DOHH2 (cell line): ENCODE results near the gene ZBTB45.
"Not testable (repeated sequence)": the region's sequence is repeated elsewhere in the genome, so short reads cannot be mapped to it uniquely, and the experiment has no call there.

Source experiments
- H3F3A ChIP-seq: fragments of 200-600 bp; sonication (generic), shearing (Covaris generic); 2 replicates; pipeline ENCODE4 v1.6.0; 2016; ENCODE audit warnings: antibody characterized with exemption, mild to moderate bottlenecking; ENCODE audit not compliant: control insufficient read depth, insufficient read depth
- H3K27ac ChIP-seq: fragments of 200-600 bp; sonication (generic); 2 replicates; pipeline ENCODE4 v1.5.1; 2014; ENCODE audit warnings: low read depth, mild to moderate bottlenecking, low read length, moderate library complexity
- H3K27me3 ChIP-seq: fragments of 200-600 bp; sonication (generic); 2 replicates; pipeline ENCODE4 v1.6.1; 2014; ENCODE audit warnings: mild to moderate bottlenecking, low read length, mixed read lengths; ENCODE audit not compliant: control insufficient read depth
- H3K36me3 ChIP-seq: fragments of 200-600 bp; sonication (generic); 2 replicates; pipeline ENCODE4 v1.6.1; 2014; ENCODE audit warnings: mild to moderate bottlenecking, low read length, moderate library complexity, mixed read lengths; ENCODE audit not compliant: control insufficient read depth
- H3K4me1 ChIP-seq: fragments of 200-600 bp; sonication (generic); 2 replicates; pipeline ENCODE4 v1.6.1; 2014; ENCODE audit warnings: mild to moderate bottlenecking, low read length, mixed read lengths; ENCODE audit not compliant: control insufficient read depth
- H3K4me2 ChIP-seq: fragments of 200-600 bp; sonication (generic); 2 replicates; pipeline ENCODE4 v1.6.0; 2014; ENCODE audit warnings: mild to moderate bottlenecking, low read length, moderate library complexity
- H3K4me3 ChIP-seq: fragments of 200-600 bp; sonication (generic); 2 replicates; pipeline ENCODE4 v1.5.1; 2014; ENCODE audit warnings: mild to moderate bottlenecking, low read length, mixed read lengths
- H3K79me2 ChIP-seq: fragments of 200-600 bp; sonication (generic); 2 replicates; pipeline ENCODE4 v1.6.1; 2014; ENCODE audit warnings: mild to moderate bottlenecking, low read length, mixed read lengths; ENCODE audit not compliant: control insufficient read depth
- H3K9me2 ChIP-seq: fragments of 200-600 bp; sonication (generic); replicated peaks from 2 replicates; pipeline ENCODE4 v1.6.1; 2014; ENCODE audit warnings: mild to moderate bottlenecking, low read length, mixed read lengths; ENCODE audit not compliant: control insufficient read depth
- H3K9me3 ChIP-seq: fragments of 200-600 bp; sonication (generic); 2 replicates; pipeline ENCODE4 v1.6.1; 2014; ENCODE audit warnings: antibody characterized with exemption, low read length, mixed read lengths; ENCODE audit not compliant: control insufficient read depth, insufficient read depth
- H4K20me1 ChIP-seq: fragments of 200-600 bp; sonication (generic); 2 replicates; pipeline ENCODE4 v1.6.0; 2014; ENCODE audit warnings: low read depth, mild to moderate bottlenecking, antibody characterized with exemption, low read length, moderate library complexity; ENCODE audit not compliant: control insufficient read depth, insufficient read depth
- CTCF ChIP-seq: fragments of 200-600 bp; sonication (generic); IDR thresholded peaks from one replicate; pipeline ENCODE4 v1.5.1; 2014; ENCODE audit warnings: antibody characterized with exemption, mild to moderate bottlenecking, low read depth, low read length; ENCODE audit not compliant: poor library complexity, severe bottlenecking
- EZH2phosphoT487 ChIP-seq: fragments of 200-600 bp; sonication (generic); IDR thresholded peaks from 2 replicates; pipeline ENCODE4 v1.6.1; 2017; ENCODE audit warnings: borderline replicate concordance, mild to moderate bottlenecking, antibody characterized with exemption, low read length, moderate library complexity, mixed read lengths

ZBTB45 gene

GRCh38 chr19:58497634-58498170, 21.9 kb downstream of the ZBTB45 start:
- TF ChIP-seq EZH2phosphoT487, result no peak
- TF ChIP-seq CTCF, result no peak
- Histone ChIP-seq H3K4me3 (no peak overlapping the region), H3K79me2 (peaks cover 15% of the 10 kb centered on the region), H3K4me2 (peak overlapping the region; percentile 95; the same call in 1 of the 2 replicates), H3K27ac (no peak overlapping the region), H3K9me2 (no peaks in the 10 kb centered on the region), H3K27me3 (no peaks in the 10 kb centered on the region), H3K9me3 (peaks cover 11% of the 10 kb centered on the region; the same call in 1 of the 2 replicates), H3K4me1 (peaks cover 16% of the 10 kb centered on the region), H4K20me1 (no peaks in the 10 kb centered on the region), H3K36me3 (no peaks in the 10 kb centered on the region; the same call in 1 of the 2 replicates), H3F3A (no peaks in the 10 kb centered on the region)

GRCh38 chr19:58492265-58492664, 27.3 kb downstream of the ZBTB45 start:
- Histone ChIP-seq H3K4me3 (no peak overlapping the region), H3F3A (no peaks in the 10 kb centered on the region), H3K9me3 (no peaks in the 10 kb centered on the region), H3K9me2 (no peaks in the 10 kb centered on the region), H3K27ac (no peak overlapping the region), H3K4me1 (no peaks in the 10 kb centered on the region; the same call in 1 of the 2 replicates), H4K20me1 (no peaks in the 10 kb centered on the region), H3K36me3 (no peaks in the 10 kb centered on the region), H3K27me3 (no peaks in the 10 kb centered on the region), H3K79me2 (no peaks in the 10 kb centered on the region), H3K4me2 (no peak overlapping the region)
- no peak for TF ChIP-seq EZH2phosphoT487

- H3K79me2 ChIP-seq, result no peaks in the 10 kb centered on the region
- H3K36me3 ChIP-seq, result no peaks in the 10 kb centered on the region
- no peaks in the 10 kb centered on the region for H3F3A ChIP-seq
- no peaks in the 10 kb centered on the region for H3K9me3 ChIP-seq
- no peak overlapping the region for H3K4me2 ChIP-seq
- TF ChIP-seq EZH2phosphoT487 (no peak), CTCF (no peak)
- H4K20me1 ChIP-seq, result no peaks in the 10 kb centered on the region
- H3K4me1 ChIP-seq, result no peaks in the 10 kb centered on the region; the same call in 1 of the 2 replicates
- H3K4me3 ChIP-seq, result no peak overlapping the region
- no peak overlapping the region for H3K27ac ChIP-seq
- no peaks in the 10 kb centered on the region for H3K9me2 ChIP-seq
- H3K27me3 ChIP-seq, result no peaks in the 10 kb centered on the region
Measured at GRCh38 chr19:58491393-58491792, 28.2 kb downstream of the ZBTB45 start.

- not testable (repeated sequence) for H3K4me3 ChIP-seq, H3F3A ChIP-seq, H3K4me1 ChIP-seq, H4K20me1 ChIP-seq, H3K36me3 ChIP-seq, H3K79me2 ChIP-seq, H3K27me3 ChIP-seq, H3K27ac ChIP-seq, H3K9me2 ChIP-seq, H3K4me2 ChIP-seq, H3K9me3 ChIP-seq
Measured at GRCh38 chr19:58484349-58484748, 35.3 kb downstream of the ZBTB45 start.
